Nucleus accumbens (tissue), 56 donors: ENCODE data around the gene MAP3K4.

Source experiments
- DNase-seq, 56 donors: peaks; one replicate each; lab custom pipeline; 2025; lab: John Stamatoyannopoulos, UW

The MAP3K4 gene, protein sequence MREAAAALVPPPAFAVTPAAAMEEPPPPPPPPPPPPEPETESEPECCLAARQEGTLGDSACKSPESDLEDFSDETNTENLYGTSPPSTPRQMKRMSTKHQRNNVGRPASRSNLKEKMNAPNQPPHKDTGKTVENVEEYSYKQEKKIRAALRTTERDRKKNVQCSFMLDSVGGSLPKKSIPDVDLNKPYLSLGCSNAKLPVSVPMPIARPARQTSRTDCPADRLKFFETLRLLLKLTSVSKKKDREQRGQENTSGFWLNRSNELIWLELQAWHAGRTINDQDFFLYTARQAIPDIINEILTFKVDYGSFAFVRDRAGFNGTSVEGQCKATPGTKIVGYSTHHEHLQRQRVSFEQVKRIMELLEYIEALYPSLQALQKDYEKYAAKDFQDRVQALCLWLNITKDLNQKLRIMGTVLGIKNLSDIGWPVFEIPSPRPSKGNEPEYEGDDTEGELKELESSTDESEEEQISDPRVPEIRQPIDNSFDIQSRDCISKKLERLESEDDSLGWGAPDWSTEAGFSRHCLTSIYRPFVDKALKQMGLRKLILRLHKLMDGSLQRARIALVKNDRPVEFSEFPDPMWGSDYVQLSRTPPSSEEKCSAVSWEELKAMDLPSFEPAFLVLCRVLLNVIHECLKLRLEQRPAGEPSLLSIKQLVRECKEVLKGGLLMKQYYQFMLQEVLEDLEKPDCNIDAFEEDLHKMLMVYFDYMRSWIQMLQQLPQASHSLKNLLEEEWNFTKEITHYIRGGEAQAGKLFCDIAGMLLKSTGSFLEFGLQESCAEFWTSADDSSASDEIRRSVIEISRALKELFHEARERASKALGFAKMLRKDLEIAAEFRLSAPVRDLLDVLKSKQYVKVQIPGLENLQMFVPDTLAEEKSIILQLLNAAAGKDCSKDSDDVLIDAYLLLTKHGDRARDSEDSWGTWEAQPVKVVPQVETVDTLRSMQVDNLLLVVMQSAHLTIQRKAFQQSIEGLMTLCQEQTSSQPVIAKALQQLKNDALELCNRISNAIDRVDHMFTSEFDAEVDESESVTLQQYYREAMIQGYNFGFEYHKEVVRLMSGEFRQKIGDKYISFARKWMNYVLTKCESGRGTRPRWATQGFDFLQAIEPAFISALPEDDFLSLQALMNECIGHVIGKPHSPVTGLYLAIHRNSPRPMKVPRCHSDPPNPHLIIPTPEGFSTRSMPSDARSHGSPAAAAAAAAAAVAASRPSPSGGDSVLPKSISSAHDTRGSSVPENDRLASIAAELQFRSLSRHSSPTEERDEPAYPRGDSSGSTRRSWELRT (N-terminal part only)

DNA sequence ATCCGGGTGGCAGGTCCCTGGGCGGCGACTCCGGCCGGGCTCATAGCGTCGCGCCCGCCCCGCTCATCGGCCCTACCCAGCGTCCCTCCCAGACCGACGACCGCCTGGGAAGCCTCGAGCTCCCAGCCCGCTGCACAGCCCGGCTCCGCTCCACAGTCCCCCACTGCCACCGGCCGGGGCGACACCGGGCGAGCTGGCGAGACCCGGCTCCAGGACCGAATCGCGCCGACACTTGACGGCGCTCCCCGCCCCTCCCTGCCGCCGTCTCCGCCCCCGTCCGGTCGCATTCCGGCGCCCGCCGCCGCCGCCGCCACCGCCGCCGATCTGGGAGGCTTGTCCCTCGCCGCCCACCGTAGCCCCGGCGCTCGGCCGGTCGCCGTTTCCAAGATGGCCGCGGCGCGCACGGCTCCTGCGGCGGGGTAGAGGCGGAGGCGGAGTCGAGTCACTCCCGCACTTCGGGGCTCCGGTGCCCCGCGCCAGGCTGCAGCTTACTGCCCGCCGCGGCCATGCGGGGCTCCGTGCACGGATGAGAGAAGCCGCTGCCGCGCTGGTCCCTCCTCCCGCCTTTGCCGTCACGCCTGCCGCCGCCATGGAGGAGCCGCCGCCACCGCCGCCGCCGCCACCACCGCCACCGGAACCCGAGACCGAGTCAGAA is at the start of gene MAP3K4:
Gene MAP3K4 (plus strand): TSS at position 364 of the 655 bp plus-strand sequence. CDS start 163 bp downstream, at position 527.
- DNase-seq: peak in 54 of 56 donors; percentile 17 to 89 (median 72)

DNA sequence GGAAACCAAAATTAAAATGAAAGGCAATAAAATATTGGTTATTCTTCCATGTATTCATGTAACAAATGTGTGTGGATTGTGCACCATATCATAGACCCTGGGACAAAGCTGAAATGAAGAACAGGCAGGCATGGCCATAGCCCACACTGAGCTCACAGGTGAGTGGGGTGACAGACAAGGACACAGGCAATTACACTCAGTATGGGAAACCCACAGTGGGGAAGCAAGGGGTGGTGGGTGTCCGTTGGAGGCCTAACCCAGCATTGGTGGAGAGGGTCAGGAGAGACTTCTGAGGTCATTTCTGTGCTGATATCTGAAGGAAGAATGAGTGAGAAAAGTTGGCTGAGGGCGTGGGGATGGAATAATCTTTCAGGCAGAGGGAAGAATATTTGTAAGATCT is 47.6 kb upstream of the MAP3K4 start:
- DNase-seq: no peak

DNA sequence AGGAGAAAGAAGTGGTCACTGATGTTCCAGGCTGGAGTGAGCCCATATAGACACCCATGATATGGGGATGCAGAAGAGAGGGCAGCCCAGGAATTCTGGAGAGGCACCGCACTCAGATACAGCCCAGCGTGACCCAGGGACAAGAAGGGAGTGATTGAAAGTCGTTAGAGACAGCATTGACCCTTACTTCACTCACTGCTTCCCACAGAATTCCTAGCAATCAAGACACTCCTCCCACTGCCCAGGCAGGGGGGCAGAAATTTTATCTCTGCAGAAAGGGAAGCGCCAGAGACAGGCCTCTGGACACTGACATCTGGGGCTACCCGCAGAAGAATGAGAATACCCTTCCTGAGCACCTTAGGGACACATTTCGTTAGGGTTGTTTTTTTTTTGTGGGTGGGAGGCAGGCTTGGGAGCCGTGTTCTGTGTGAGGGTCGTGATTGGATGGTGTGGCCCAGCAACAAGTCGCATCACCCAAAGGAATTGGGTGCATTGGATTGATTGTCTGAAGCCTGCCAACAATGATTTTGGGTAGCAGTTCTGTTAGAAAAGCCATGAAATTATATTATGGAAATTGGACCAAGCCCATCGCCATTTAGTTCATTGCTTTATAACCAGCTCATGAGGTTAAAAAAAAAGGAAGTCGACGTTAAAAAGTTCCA is 45.9 kb upstream of the MAP3K4 start:
- DNase-seq: no peak

DNA sequence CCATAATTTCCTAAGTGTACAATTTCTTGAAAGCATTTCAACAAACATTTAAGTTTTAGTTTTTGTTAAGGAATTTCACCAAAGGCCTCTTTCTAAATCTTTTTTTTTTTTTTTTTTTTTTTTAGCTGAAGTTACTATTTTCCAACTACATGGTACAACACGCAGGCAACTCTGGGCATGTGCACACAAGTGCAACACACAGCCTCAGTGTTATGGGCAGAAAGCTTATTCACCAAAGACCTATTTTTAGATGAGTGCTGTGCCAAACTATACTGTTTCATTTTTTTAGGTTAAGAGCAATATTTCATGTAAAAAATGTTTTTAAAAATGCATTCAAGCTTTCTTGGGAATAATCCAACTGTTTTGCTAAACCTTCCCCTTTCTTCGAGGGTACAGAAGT is 42.0 kb upstream of the MAP3K4 start:
- DNase-seq: no peak

DNA sequence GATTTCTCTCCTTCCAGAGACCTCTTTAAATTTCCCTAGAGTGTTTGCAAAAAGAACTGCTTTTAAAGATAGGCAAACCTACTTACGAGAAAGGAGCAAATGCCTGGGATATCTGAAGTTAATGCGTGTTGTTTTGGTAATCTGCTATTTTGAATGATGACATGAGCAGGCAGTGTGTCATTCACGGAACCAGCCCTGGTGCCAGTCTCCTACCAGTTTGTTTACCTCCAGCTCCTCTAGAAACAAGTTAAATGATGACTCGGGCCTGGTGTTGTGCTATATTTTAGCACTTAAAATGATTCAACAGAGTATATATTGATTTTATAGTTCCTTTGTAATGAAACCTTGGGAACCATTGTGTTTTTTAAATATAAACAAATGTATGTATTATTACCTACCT is 41.1 kb upstream of the MAP3K4 start:
- DNase-seq: no peak

DNA sequence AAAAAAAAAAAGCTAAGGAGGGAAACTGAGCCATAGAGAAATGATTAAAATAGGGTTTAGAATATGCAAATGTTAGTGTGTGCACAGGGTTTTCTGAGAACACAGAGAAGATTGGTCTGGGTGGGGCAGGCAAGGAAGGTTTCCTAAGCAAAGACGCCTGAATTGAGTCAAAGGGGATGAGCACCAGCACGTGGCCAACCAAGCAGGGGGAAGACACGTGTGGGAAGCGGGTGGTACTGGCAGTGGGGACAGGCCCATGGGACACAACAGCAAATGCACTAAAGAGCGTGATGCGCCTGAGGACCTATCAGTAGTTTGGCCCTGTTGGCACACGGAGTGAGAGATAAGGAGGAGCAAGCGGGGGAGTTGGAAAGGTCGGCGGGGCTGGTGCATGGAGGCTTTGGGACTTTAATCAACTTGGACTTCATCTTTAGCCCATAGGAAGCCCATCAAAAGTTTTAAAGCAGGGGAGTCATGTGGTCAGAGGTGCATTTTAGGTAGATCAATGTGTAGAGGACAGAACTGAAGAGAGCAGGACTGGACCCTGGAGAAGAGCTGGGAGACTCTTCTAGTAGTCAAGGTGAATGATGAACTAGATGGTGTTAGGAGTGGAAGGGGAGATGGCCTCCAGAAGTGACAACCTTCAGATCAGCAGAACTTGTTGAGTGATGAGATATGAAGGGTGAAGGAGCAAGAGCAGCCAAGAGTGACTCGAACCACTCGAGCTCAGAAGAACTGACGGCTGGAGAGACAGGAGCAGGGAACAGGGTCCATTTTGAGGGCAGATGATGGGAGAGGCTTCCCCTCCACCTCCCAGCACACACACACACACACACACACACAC is 40.2 kb upstream of the MAP3K4 start:
- no peak for DNase-seq

DNA sequence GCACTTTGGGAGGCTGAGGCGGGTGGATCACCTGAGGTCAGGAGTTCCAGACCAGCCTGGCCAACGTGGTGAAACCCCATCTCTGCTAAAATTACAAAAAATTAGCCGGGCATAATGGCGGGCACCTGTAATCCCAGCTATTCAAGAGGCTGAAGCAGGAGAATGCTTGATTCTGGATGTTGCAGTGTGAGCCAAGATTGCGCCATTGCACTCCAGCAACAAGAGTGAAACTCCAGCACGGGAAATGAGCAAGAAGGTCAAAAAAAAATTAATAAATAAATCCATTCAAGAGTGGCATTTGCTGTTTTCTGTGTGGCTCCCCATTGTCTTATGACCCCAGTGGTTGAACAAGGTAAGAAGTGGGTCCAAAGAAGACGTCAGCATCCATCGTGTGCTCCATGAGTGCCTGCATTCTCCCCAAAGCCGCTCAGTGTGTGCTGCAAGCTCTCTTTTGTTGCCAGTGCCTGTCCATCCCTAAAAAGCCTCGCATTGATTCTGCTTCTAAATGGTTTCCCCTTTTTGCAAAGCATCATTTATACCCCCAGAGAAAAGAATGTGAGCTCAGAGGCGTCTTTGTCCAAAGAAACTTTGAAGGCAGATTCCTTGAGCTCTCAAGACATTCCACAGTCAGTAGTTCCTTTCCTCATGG is 38.8 kb upstream of the MAP3K4 start:
- DNase-seq: peak in 1 of 56 donors; percentile 2

DNA sequence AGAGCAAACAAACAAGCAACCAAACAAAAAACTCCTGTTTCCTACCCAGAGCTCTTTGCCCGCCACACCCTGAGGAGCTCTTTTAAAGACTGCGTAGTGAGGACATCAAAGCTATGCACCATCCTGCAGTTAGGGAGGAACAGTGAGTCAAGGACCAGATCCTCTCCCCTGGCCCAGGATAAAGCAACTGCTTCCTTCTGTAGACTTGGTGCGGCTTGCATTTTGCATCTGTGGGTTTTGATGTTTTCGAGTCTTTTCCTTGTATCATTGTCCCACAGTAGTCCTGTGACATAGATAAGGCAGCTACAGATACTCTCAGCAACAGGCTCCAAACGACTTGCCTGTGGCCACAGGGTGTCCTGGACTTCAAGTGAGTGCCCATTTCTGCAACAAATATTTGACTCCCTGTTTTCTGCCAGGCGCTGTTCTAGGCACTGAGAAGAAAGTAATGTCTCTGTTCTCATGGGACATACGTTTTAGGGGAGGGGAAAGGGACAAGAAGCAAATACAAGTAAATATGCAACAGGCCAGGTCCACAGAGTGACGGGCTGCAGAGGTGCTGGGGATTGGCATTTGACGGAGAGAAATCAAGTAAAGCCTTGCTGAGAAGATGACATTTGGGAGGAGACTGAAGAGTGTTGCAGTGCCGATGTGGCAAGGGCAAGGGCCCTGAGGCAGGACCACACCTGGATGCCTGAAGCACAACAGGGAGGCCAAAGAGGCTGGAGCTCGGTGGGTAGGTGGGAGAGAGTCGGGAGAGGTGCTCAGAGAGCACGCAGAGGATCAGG is 35.9 kb upstream of the MAP3K4 start:
- no peak for DNase-seq

DNA sequence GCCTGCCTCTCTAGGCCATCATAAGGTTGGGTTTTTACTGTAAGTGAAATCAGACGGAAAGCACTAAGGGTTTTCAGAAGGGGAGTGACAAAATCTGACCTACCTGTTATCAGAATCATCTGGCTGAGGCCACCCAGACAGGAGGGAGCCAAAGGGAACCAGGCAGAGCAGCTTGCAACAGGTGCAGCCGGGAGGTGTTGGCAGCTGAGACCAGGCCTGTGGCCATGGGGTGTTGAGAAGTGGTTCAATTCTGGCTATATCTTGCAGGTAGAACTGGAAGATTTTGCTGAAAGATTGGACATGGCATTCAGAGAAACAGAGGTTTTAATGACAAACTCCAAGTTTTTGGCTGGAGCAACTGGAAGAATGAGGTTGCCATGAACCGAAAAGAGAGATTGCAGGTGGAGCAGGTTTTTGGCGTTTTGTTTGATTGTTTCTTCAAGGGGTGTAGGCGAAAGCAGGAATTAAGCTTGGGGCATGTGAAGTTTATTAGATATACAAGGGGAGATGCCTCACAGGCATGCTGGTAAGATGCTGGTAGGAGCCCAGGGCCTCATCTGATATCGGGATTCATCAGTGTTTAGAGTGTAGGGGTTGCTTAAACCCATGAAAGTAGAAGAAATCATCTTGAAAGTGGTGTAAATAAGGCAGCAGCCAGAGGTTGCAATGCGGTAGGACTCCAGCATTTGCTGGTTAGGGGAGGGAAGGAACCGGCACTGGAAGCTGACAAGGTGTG is 35.1 kb upstream of the MAP3K4 start:
- DNase-seq: no peak

DNA sequence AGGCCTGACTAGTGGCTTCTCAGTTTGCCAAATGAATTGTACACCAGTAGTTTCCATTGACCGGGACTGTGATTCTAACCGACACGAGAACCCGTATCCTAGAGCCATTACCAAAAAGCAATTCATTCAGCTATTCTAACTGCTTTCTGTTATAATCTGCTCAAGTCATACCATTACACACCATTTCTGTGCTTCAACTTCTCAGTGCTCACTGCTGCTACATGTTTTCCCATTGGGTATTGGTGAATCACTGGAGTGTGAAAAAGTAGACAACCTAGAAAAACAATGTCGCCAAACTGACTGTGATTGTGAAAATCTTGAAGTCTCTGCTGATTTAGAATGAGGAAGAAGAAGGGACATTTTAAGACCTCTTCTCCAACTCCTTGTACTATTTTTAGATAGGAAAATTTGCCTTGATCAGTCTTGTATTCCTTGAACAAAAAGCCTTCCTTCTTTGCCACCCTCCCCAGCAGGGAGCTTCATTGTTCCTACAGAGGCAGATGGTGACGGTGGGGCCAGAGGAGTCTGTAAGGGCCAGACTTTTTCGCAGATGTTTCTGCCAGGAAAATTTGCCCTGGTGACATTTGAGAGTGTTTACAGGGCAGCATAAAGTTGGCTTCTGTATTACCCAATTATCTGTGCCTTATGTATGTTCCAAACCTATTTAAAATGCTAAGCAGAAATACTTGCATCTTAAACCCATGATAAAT is 31.7 kb upstream of the MAP3K4 start:
- no peak for DNase-seq

DNA sequence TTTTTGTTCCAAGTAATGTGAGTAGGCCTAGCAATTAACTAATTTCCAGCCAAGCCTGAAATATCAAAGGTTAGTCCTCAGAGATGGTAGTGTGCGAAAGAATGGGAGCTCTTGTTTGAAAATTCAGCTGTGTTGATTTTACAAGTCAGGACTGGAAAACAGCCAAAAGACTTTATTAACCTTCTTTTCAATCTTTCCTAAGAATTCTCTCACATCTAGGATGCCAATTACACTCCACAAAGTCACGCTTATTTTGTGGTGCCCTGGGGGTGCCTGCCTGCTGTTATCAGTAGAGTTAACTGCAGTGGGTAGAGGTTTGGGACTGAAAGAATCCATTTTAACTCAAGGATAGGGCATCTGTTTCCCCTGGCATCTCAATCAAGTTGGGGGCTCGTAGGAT is 30.7 kb upstream of the MAP3K4 start:
- no peak for DNase-seq

DNA sequence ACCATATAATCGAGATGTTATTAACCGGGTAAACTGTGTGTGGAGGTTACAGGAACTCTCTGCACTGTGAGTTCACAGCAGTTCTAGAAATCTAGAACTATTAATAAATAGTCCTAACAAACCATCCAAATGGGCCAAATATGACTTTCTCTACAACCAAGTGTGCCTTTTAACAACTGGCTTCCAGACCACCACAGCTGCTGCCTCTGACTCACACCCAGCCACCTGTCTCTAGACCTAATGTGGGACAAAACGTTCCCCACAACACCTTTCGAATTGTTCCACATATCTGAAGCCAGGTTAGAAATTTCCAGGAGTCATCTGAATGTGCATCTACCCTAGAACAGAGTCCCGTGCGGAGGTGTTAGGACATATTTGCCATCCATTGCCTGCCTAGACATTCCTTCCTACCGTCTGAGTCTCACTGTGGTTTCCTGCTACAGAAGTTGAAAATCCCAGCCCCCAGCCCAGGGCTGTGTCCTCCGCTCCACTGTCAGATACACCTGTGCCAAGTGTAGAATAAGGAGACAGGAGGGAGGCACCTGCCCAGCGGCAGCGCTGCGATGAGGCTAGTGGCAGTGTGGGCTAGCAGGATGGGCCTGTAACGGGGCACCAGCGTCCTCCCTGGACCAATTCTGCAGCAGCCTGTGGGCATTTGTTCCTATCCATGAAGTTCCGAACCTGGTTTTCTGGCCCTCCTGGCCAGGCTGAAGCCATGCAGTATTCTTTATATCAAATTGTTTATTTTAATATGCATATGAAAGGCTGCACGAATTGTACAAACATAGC is 28.5 kb upstream of the MAP3K4 start:
- DNase-seq: no peak

DNA sequence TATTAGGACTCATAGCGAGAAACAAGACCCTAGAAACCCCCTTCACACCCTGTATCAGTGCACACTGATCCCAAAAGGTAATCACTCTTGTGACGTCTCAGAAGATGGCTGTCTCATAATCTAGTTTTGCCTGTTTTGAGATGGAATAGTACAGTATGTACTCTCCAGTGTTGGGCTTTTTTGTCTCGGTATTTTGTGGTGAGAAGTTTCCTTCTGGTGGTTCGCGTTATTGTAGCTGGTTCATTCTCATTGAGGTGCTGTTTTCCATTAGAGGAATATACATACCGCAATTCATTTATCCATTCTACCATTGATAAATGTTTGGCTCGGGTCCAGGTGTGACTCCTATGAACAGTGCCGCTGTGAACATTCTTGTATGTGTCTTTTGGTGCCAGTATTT is 27.9 kb upstream of the MAP3K4 start:
- no peak for DNase-seq

DNA sequence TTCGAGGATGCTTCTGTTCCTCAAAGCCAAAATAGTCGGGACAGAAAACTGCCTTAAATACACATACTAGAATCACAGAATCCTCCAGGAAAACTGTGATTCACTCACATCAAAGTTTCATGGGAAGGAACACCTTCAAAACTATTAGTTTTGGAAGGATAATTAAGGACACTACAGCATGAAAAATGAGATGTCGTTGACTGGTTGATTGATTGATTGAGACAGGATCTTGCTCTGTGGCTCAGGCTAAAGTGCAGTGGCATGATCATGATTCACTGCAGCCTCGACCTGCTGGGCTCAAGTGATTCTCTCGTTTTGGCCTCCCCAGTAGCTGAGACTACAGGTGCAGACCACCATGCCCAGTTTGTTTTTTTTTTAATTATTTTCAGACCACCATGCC is 25.7 kb upstream of the MAP3K4 start:
- no peak for DNase-seq

DNA sequence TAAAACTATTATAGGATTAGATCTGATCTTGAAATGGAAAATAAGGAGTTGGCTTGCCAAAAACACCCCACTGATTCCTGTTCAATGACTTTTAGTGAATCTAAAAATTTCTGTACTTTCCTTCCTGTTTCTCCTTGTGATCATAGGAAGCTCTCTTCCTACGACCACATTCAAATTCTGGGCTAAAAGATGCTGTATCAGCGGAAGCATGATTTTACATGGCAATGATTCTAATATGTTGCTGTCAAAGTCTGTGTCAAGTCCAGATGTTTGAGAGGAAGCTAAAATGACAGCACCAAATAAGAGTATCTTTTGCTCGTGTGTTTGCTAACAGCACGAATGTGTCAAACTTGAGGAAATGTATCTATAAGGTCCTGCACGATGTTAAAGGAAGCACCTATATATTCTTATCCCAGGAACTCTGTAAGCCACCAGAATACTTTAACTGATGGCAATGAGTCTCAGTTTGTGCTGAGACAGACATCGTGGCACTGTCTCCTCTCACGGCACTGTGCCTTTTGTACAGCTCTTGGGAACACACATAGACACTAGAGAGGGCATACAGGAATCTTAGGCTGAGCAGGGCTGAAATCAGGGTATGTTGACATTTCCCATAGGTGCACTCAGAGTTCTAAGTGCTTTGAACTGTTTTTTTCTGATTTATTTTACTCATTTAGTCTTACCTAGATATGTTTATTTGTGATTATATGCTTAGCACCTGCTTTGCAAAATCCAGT is 24.9 kb upstream of the MAP3K4 start:
- no peak for DNase-seq
